Endodermal cell (in vitro differentiated cells): ENCODE measurements around the gene PEAK3. TPM values are rescaled to one million over a fixed set of nuclear protein-coding genes. Genes with fewer than 3 reads are reported as not detected.

Source experiments
- DNase-seq: peaks from one replicate; pipeline ENCODE4 v3.0.0-alpha.2; 2017
- H3K27ac ChIP-seq: 2 replicates; pipeline ENCODE4 v1.5.1; 2013; ENCODE audit warnings: mild to moderate bottlenecking, low read depth, low read length, moderate library complexity
- H3K27me3 ChIP-seq: 2 replicates; pipeline ENCODE4 v1.6.1; 2013; ENCODE audit warnings: mild to moderate bottlenecking, low read length, moderate library complexity; ENCODE audit not compliant: insufficient read depth, control insufficient read depth, poor library complexity, severe bottlenecking
- H3K36me3 ChIP-seq: 2 replicates; pipeline ENCODE4 v1.7.0; 2013; ENCODE audit warnings: mild to moderate bottlenecking, low read length, moderate library complexity; ENCODE audit not compliant: control insufficient read depth, insufficient read depth
- H3K4me1 ChIP-seq: one replicate; pipeline ENCODE4 v1.7.0; 2013; ENCODE audit warnings: low read length; ENCODE audit not compliant: control insufficient read depth, insufficient read depth
- H3K4me3 ChIP-seq: 2 replicates; pipeline ENCODE4 v1.5.1; 2013; ENCODE audit warnings: mild to moderate bottlenecking, low read length, moderate library complexity
- H3K9ac ChIP-seq: 2 replicates; pipeline ENCODE4 v1.6.1; 2013; ENCODE audit warnings: mild to moderate bottlenecking, low read length, moderate library complexity; ENCODE audit not compliant: poor library complexity, severe bottlenecking; ENCODE audit errors: extremely low read depth
- H3K9me3 ChIP-seq: 2 replicates; pipeline ENCODE4 v1.6.1; 2013; ENCODE audit warnings: mild to moderate bottlenecking, low read length, moderate library complexity; ENCODE audit not compliant: control insufficient read depth
- H3K27ac Mint-ChIP-seq: 2 replicates; pipeline ENCODE4 v1.8.0; 2020; ENCODE audit warnings: mixed read lengths
- H3K27me3 Mint-ChIP-seq: 2 replicates; pipeline ENCODE4 v1.8.0; 2021; ENCODE audit warnings: mild to moderate bottlenecking, mixed read lengths; ENCODE audit not compliant: insufficient read depth
- H3K36me3 Mint-ChIP-seq: 2 replicates; pipeline ENCODE4 v1.8.0; 2020; ENCODE audit warnings: low read depth, mixed read lengths
- H3K4me1 Mint-ChIP-seq: 2 replicates; pipeline ENCODE4 v1.8.0; 2020; ENCODE audit warnings: mixed read lengths
- H3K4me3 Mint-ChIP-seq: 2 replicates; pipeline ENCODE4 v1.8.0; 2020; ENCODE audit warnings: mild to moderate bottlenecking, moderate library complexity, mixed read lengths
- H3K9me3 Mint-ChIP-seq: 2 replicates; pipeline ENCODE4 v1.8.0; 2020; ENCODE audit warnings: mild to moderate bottlenecking, mixed read lengths
- CTCF ChIP-seq: fragments of 200-600 bp; sonication (generic); conservative IDR thresholded peaks from 2 replicates; pipeline ENCODE4 v1.5.0; 2021; ENCODE audit warnings: antibody characterized with exemption, mild to moderate bottlenecking
- WGBS, 2 experiments: methylation state at CpG; one replicate each; pipeline versions ENCODE4 v1.1.5 to v1.1.7; 2013; ENCODE audit warnings: missing lambda C conversion rate in 2 of 2, mixed read lengths in 1 of 2; ENCODE audit not compliant: insufficient coverage in 1 of 2, insufficient read length in 1 of 2; 5-methylcytosine and 5-hydroxymethylcytosine counted together
- total RNA-seq, 2 donors: library from RNA; stranded (reverse); fragmentation: NEBNext Ultra II Directional in 1 of 2; extraction: Animal tissue kit (Norgen Biotek cat#: 25700) in 1 of 2; gene quantifications; 2 replicates in 1 of 2; 3 replicates in 1 of 2; pipeline ENCODE4 v1.2.1, GENCODE V29; 2021

Gene PEAK3
- total RNA-seq, 2 donors from 2014 or later: not detected

DNA sequence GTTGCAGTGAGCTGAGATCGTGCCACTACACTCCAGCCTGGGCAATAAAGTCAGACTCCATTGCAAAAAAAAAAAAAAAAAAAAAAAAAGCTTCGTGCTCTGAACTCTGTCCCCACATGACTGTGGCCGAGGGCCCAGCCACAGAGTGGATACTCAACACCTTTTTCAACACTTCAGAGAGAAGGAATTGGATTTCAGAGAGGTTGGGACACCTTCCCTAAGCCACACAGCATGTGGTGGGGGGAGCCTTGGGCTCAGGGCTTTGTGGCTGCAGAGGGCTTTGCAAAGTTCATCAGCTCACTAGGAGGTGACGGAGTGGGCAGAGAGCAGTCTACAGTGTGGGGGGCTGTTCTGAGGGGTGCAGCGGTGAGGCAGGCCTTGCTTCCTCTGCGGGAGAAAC, 36.9 kb upstream of the PEAK3 start:
- no peak overlapping the region for H3K4me3 Mint-ChIP-seq
- no peaks in the 10 kb centered on the region for H3K4me1 ChIP-seq
- no peak overlapping the region for H3K27ac Mint-ChIP-seq
- no peak for TF ChIP-seq CTCF
- H3K4me1 Mint-ChIP-seq: peaks cover 3% of the 10 kb centered on the region
- no peak overlapping the region for H3K27ac ChIP-seq
- H3K27me3 Mint-ChIP-seq: peaks cover 13% of the 10 kb centered on the region
- DNase-seq: no peak
- H3K27me3 ChIP-seq: no peaks in the 10 kb centered on the region
- peaks cover 8% of the 10 kb centered on the region for H3K36me3 Mint-ChIP-seq
- H3K9me3 Mint-ChIP-seq: peaks cover 14% of the 10 kb centered on the region
- H3K9ac ChIP-seq: no peak overlapping the region
- H3K9me3 ChIP-seq: peaks cover 15% of the 10 kb centered on the region
- 88 to 90% methylated on average over 2 to 5 of the region's 6 CpGs for WGBS, 2 experiments
- no peak overlapping the region for H3K4me3 ChIP-seq
- peaks cover 12% of the 10 kb centered on the region for H3K36me3 ChIP-seq

- H3K27ac ChIP-seq: no peak overlapping the region
- Mint-ChIP-seq H3K27ac (no peak overlapping the region), H3K9me3 (peaks cover 14% of the 10 kb centered on the region), H3K36me3 (peaks cover 1% of the 10 kb centered on the region), H3K4me1 (peaks cover 3% of the 10 kb centered on the region), H3K27me3 (peaks cover 21% of the 10 kb centered on the region), H3K4me3 (no peak overlapping the region)
- no peak for TF ChIP-seq CTCF
- no peak for DNase-seq
- H3K4me1 ChIP-seq: no peaks in the 10 kb centered on the region
- H3K4me3 ChIP-seq: no peak overlapping the region
- peaks cover 15% of the 10 kb centered on the region for H3K9me3 ChIP-seq
- peaks cover 8% of the 10 kb centered on the region for H3K36me3 ChIP-seq
- WGBS, 2 experiments: 92 to 94% methylated on average over 18 to 25 of the region's 25 CpGs
- H3K27me3 ChIP-seq: no peaks in the 10 kb centered on the region
- no peak overlapping the region for H3K9ac ChIP-seq
Observed at GRCh38 chr19:2317756-2318155, 35.8 kb upstream of the PEAK3 start.

DNA sequence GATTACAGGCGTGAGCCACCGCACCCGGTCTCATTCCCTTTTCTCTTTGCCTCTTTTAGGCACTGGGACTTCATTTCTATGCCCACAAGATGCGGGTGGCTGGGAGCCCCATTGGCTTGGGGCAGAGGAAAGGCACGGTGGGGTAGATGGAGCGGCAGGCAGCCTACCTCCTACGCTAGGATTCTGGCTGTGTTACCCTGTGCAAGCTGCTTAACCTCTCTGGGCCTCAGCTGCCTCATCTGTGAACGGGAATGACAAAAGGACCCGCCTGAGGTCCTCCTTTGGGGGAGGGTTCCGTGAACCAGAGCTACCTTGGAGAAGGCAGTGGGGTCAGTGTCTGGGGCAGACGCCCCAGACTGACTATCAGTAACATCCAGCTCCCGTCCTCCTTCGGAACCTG, 35.3 kb upstream of the PEAK3 start:
- H3K4me3 Mint-ChIP-seq: no peak overlapping the region
- peaks cover 1% of the 10 kb centered on the region for H3K36me3 Mint-ChIP-seq
- H3K9me3 ChIP-seq: peaks cover 15% of the 10 kb centered on the region
- H3K4me1 Mint-ChIP-seq: peaks cover 3% of the 10 kb centered on the region
- no peaks in the 10 kb centered on the region for H3K27me3 ChIP-seq
- no peaks in the 10 kb centered on the region for H3K4me1 ChIP-seq
- TF ChIP-seq CTCF: no peak
- 91 to 97% methylated on average over 6 to 13 of the region's 13 CpGs for WGBS, 2 experiments
- no peak overlapping the region for H3K27ac ChIP-seq
- H3K27ac Mint-ChIP-seq: no peak overlapping the region
- H3K9ac ChIP-seq: no peak overlapping the region
- no peak overlapping the region for H3K4me3 ChIP-seq
- peaks cover 14% of the 10 kb centered on the region for H3K9me3 Mint-ChIP-seq
- peaks cover 4% of the 10 kb centered on the region for H3K36me3 ChIP-seq
- peaks cover 22% of the 10 kb centered on the region for H3K27me3 Mint-ChIP-seq
- DNase-seq: no peak
